OCI-LY3 (cell line): ENCODE results near the gene USP30.

Source experiments
- EZH2phosphoT487 ChIP-seq: fragments of 200-600 bp; shearing (Covaris generic); IDR thresholded peaks from 2 replicates; pipeline ENCODE4 v1.6.1; 2018; ENCODE audit warnings: antibody characterized with exemption, mixed run types, low read depth
- TF ChIP-seq, protein P1 (sequence below): fragments of 200-600, 300-600 bp; sonication (generic); IDR thresholded peaks from 2 replicates; pipeline ENCODE4 v1.5.1; 2014; ENCODE audit warnings: antibody characterized with exemption, low read length, low read depth

DNA sequence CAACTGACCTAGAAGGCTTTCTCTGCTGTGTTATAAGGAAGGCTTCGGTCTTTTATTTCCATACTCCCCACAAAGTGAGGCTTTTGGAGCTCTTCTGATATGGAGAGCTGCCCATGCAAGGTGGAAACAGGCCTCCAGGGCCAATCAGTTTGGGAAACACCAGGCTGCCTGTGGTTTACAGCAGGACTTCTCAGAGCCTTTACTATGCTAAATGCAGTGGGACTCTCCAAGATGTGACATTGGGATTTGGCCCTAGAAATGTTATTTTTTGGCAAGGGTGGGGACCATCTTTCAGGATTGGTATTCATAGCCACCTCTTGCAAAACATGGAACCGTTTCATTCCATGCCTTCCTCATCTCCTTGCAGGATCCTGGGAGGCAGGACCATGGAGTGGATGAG, 67.7 kb downstream of the USP30 start:
- TF ChIP-seq, protein P1, sequence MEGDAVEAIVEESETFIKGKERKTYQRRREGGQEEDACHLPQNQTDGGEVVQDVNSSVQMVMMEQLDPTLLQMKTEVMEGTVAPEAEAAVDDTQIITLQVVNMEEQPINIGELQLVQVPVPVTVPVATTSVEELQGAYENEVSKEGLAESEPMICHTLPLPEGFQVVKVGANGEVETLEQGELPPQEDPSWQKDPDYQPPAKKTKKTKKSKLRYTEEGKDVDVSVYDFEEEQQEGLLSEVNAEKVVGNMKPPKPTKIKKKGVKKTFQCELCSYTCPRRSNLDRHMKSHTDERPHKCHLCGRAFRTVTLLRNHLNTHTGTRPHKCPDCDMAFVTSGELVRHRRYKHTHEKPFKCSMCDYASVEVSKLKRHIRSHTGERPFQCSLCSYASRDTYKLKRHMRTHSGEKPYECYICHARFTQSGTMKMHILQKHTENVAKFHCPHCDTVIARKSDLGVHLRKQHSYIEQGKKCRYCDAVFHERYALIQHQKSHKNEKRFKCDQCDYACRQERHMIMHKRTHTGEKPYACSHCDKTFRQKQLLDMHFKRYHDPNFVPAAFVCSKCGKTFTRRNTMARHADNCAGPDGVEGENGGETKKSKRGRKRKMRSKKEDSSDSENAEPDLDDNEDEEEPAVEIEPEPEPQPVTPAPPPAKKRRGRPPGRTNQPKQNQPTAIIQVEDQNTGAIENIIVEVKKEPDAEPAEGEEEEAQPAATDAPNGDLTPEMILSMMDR, result no peak
- TF ChIP-seq EZH2phosphoT487, result no peak
